ENCODE measurements around the gene FBH1. TPM values are rescaled to one million over a fixed set of nuclear protein-coding genes. Genes with fewer than 3 reads are reported as not detected.
"Not testable (repeated sequence)": the region's sequence is repeated elsewhere in the genome, so short reads cannot be mapped to it uniquely, and the experiment has no call there.

Gene FBH1
- total RNA-seq, 1 donor from 2014 or later, result 83.0 TPM

DNA sequence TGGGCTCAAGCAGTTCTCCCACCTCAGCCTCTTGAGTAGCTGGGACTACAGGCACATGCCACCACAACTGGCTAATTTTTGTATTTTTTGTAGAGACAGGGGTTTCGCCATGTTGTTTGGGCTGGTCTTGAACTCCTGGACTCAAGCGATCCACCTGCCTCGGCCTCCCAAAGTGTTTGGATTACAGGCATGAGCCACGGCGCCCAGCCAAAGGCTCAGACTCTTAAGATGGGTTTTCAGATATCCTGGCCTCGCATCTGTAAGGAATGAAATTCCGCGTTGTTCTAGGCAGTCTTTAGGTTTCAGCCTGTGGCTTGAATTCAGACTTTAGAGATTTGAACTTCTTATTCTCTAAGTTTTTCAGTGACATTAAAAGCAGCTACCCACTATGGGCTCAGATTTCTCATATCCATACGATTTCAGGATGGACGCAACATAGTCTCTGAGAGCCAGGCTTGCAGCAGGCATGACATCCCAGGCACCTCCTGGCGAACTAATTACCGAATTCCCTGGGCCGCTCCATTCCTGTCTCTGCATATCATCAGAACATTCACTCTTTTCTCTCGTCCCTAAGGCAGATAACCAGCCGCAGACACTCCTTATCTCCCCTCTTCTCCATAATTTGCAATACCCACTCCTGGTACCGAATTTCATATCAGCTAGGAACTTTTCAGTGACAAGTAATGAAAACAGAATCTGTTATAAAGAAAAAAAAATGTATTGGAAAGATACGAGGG is 57.6 kb downstream of the FBH1 start:
- ATAC-seq (ENCODE audit: poor library complexity) (no peak), DNase-seq (no peak)
- intact Hi-C loops (cut with DNase I), result no loop called here

DNA sequence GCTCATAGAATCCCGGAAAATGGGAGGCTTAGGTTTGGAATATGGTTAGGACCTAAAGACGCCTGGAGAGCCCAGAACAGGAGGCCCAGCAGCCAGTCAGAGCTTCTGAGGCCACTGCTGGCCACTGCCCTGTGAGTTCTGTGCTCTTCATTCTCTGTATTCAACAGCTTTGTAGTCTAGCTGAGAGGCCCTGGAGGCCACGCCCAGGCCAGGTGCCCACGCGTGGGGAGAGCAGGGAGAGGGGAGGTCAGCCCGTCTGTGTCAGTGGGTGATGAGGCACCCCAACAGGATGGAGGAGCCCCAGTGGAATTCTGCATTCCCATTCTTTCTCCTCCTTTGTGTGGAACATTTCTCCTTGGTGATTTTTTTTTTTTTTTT is 58.2 kb downstream of the FBH1 start:
- ATAC-seq (ENCODE audit: poor library complexity), result no peak
- DNase-seq, result no peak
- intact Hi-C loops (cut with DNase I), result no loop called here

DNA sequence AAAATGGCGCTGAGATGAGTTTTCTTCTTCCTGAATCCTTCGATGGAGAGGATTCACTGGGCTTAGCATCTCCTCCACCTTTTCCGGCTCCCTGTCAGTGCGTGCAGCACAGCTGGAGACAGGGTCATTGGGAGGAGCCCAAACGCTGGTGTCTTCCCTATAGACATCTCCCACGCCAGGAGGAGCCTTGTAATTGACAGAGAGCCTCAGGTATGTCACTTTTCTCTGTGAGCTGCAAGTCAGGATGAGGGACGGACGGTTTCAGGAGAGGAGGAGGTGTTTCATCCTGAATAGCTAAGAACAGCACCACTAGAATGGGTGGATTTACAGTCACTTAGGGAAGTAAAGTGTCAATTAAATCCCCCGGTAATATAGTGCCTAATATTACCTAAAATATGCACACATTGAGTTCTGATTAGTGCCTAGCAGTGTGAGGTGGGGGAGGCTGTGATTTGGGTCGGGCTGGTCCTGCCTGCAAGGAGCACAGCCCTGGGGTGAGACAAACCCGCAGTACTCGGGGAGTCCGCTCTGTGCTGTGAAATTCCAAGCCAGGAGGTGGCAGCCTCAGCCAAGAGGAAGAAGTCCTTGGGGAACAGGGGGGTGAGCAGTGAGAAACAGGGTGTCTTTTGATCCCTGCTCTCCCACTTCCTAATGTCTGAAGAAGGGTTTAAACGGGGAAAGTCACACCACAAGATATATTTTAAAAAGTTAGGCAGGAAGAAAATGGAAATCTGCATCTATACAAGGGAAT is 59.1 kb downstream of the FBH1 start:
- peak; percentile 72 for DNase-seq
- intact Hi-C loops (cut with DNase I), result no loop called here
- peak; percentile 62 for ATAC-seq (ENCODE audit: poor library complexity)

DNA sequence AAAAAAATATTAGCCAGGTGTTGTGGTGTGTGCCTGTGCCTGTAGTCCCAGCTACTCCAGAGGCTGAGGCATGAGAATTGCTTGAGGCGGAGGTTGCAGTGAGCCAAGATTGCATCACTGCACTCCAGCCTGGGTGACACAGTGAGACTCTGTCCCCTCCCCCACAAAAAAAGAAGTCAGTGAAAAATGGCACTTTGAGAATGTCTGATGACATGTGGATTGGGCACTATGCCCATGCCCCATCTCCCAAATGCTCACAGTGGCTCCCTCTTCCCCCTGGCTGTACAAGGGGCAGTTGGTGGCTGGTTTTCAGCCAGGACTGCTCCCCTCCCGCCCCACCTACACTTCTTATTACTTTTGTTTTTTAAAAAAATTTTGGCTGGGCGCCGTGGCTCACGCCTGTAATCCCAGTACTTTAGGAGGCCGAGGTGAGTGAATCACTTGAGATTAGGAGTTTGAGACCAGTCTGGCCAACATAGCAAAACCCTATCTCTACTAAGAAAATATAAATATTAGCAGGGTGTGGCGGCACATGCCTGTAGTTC is 61.2 kb downstream of the FBH1 start:
- ATAC-seq (ENCODE audit: poor library complexity) (peak; percentile 84), DNase-seq (peak; percentile 73)
- intact Hi-C loops (cut with DNase I), result no loop called here

DNA sequence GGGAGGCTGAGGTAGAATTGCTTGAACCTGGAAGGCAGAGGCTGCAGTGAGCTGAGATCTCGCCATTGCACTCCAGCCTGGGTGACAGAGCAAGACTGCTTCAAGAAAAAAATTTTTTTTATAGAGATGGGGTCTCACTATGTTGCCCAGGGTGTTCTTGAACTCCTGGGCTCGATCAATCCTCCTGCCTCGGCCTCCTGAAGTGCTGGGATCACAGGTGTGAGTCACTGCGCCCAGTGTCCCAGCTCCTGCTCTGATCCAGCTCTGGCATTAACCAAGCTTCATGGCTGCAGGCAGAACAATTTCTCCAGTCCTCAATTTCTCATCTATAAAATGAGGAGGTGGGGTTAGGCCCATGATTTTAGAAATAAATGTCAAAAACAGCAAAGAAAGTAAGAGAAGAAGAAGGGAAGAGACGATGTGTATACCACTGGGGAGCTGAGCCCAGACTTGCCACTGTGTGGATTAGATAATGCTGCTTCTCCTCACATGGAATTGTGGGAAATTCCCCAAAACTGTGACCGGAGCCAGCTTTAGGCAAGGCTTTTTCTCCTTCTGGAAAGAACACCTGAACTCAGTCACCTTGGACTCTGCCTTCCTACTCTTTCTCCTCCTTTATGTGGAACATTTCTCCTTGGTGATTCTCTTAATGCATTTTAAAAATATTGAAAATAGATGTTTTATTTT is 61.8 kb downstream of the FBH1 start:
- ATAC-seq (ENCODE audit: poor library complexity) (no peak), DNase-seq (no peak)
- intact Hi-C loops (cut with DNase I), result no loop called here

DNA sequence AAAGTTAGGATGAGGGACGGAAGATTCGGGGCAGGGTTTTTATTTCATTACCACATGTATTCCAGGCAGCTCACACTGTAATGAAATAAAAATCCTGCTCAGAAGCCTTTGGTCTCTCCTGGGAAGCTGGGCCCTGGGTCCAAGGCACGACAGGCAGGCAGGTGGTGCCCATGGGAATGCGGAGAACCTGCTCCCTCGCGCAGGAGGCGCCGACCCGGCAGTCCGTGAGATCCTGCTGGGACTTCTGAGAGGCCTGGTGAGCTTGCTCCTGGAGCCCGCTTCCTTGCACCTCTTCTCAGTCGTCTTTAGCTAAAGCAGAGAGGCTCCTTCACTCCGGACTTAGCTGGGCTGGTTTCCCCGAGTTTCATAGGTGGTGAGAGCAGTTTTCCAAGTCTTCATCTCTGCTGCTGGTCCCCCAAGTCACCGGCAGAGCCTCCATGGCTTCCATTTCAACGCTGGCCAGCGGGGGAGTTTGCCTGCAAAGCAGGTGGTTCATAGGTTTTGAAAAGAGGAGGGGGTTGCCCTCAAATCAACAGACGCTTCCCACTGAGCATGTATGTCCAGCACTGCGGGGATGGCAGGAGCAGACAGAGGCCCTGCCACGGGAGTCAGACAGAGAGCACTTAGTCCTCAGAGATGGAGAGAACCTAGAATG is 62.8 kb downstream of the FBH1 start:
- intact Hi-C loops (cut with DNase I), result no loop called here
- no peak for ATAC-seq (ENCODE audit: poor library complexity)
- DNase-seq, result no peak

DNA sequence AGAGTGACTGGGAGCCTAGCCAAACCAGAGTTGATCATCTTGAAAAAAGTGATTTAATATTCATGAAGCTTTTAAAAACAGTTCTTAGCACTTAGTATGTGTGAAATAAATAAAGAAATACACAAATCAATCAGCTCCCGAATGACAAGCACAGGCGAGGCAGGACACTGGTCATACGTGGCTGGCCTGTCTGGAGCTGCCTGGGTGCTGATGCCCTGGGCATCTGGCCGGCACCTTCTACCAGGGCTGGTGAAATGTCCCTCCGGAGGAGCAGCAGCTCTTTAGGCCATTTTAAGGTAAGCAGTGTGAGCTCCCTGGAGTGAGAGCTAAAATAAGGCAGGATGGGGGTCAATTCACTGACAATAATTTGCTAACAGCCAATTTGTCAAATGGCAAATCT is 63.6 kb downstream of the FBH1 start:
- ATAC-seq (ENCODE audit: poor library complexity) (no peak), DNase-seq (no peak)
- intact Hi-C loops (cut with DNase I), result no loop called here

DNA sequence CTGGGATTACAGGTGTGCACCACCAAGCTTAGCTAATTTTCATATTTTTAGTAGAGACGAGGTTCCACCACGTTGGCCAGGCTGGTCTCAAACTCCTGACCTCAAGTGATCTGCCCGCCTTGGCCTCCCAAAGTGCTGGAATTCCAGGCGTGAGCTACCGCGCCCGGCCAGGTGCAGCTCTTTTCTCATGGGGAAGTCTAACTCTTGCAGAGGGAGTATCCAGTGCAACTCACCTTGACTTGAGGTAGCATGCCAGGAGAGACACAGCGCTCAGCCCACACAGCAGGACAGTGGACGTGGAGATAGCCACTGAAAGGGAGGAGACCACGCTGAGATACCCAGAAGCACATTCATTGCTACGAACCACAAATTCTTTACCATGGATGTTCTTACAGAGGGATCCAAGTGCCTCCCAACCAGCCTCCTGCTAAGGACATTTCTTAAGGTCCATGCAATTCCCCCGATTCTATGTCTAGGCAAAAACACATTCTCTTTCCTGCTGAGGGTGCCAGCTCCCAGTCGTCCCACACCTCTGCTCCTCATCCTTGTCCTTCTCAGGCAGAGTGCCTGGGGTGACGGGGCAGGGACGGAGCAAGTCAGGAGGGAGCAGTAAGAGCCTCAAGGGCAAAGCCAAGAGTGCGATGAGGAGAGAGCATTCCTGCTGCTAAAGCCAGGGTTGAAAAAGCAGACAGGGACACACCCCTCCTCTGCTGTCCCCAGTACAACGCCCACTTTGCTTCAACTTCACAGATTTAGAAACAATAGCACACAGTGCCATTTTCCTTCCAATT is 66.3 kb downstream of the FBH1 start:
- ATAC-seq (ENCODE audit: poor library complexity), result no peak
- peak; percentile 13 for DNase-seq
- intact Hi-C loops (cut with DNase I), result no loop called here

DNA sequence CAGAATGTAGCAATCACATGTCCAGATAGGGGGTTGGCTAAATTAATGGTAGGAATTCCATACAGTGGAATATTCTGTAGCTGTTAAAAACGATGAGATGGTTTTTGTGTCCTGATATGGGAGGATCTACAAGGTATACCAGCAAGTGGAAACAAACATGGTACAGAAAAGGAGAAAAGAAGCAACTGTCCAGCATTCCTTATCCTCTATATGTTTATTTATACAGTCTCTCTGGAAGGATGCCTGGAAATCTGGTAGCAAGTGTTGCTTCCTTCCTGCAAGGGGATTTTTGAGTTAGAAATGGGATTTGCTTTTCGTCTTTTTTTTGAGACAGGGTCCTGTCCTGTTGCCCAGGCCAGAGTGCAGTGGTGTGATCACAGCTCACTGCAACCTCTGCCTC is 68.0 kb downstream of the FBH1 start:
- ATAC-seq (ENCODE audit: poor library complexity) (no peak), DNase-seq (no peak)
- intact Hi-C loops (cut with DNase I), result no loop called here

DNA sequence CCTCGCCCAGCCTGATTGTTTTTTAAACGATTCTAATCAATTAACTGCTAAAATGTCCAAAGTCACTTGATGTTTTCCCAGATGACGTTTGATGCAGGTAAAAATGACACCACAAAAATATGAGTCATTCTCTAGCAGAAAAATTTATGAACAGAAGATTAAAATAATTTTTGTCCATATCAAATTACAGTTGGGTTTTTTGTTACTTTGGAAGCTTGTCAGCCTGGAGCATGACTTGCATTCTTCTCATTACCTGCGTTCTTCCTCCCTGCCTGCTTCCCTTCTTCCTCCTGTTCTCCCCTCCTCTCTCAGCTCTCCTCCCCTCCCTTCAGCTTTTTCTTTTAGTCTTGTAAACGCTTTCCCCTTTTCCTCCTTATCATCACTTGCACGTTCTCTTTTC is 68.6 kb downstream of the FBH1 start:
- ATAC-seq (ENCODE audit: poor library complexity) (no peak), DNase-seq (no peak)
- intact Hi-C loops (cut with DNase I), result no loop called here

DNA sequence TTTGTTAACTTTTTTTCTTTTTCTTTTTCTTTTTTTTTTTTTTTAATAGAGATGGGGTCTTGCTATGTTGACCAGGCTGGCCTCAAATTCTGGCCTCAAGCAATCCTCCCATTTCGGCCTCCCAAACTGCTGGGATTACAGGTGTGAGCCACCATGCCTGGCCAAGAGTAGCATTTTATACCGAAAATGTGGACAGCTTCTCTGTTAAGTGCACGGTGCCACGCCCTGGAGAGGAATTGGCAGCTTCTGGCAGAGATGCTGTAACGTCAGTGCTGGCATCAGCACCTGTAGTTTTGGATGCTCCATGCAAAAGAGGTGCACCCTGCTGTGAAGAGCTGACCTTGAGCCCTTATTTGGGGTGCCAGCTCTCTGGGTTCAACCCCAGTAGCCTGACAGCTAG is 69.1 kb downstream of the FBH1 start:
- ATAC-seq (ENCODE audit: poor library complexity), result no peak
- intact Hi-C loops (cut with DNase I), result no loop called here
- DNase-seq, result no peak

DNA sequence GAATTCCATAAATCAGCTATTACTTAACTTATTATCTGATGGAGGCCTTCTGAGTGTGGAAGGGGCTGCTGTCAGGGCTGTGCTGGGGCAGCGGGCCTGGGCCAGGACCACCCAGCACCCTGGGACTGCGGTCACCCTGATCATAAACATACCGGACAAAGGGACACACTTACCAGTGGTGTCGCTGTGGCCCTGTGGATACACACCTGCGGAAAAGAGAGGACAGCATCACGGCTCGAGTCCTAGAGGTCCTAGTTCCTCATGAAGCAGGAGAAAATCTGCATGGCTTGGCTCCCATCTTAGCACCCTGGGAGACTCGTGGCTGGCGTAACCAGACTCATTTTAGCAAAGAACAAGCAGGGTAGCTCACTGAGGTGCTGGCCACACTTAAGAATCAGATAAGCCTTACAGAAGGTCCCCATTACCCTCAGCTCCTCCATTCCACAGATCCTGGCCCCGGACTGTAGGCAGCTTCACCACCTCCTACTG is 69.6 kb downstream of the FBH1 start:
- ATAC-seq (ENCODE audit: poor library complexity) (no peak), DNase-seq (no peak)
- intact Hi-C loops (cut with DNase I), result no loop called here

DNA sequence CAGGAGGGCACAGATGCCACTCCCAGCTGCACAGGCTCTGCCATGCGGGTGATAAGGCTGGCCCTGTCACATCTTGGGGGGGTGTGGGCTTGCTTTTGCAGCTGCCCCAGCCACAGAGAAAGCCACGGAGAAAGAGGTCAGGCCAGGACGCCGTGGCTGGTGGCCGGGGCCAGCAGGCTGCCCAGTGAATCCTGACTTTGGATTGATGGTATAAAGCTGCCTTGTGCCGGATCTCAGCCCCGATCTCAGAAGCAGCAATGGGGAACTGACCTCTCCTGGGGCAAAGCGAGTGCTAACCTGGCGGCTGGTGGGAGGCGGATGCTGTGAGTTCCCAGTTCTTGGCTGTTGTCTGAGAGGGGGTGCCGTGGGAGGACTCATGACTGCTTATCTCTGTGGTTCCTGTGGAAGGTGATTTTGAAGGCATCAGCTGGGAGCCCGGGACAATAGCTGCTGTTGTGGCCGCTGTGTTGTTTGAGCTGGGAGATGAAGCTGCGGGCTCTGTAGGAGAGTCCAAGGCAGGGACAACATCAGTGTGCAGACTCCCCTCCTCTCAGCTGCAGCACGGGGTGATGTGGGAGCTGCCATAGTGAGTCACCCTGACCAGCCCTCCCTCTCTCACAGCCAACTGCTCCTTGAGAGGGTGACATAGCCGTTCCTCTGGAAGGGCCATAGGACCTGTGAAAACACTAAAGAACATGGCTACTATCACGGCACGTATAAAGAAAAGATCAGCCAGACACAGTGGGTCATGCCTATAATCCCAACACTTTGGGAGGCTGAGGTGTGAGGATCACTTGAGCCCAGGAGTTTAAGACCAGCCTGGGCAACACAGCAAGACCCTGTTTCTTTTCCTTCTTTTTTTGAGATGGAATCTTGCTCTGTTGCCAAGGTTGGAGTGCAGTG is 70.3 kb downstream of the FBH1 start:
- DNase-seq (peak; percentile 29), ATAC-seq (ENCODE audit: poor library complexity) (no peak)
- intact Hi-C loops (cut with DNase I), result no loop called here

DNA sequence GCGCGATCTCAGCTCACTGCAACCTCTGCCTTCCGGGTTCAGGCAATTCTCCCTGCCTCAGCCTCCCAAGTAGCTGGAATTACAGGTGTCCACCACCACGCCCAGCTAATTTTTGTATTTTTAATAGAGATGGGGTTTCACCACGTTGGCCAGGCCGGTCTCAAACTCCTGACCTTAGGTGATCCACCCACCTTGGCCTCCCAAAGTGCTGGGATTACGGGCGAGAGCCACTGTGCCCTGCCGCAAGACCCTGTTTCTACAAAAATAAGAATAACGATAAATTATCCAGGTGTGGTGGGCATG is 70.9 kb downstream of the FBH1 start:
- intact Hi-C loops (cut with DNase I), result not testable (repeated sequence)
- DNase-seq, result peak; percentile 6

DNA sequence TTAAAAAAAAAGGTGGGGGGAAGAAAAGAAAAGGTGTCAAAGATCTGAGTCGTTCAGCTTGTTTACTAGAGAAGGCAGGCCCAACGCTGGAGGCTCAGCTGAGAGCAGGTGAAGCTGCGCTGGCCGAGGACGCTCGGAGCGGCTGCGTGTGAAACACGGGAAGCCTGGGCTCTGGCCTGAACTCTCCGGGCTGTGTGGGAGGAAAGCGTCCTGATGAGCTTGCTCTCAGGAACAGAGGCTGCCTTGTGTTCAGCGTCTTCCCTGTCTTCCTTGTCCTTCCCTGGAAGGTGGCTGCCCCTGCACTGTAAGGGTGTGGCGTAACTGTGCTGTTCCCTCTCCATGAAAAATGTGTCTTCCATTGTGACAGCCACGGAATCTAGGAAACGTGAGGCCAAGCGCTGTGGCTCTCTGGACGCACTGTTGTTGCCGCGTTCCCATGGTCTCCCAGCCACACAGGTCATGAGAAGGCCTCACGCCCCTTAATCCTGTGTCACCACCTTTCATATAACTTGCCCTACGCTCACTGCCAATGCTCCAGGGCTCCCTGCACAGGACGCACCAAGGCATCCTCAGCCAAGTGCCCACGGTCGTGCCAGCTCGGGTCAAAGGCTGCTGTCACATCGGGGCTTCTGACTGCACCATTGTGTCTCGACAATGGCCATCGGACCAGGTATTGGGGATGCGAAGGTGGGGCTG is 71.5 kb downstream of the FBH1 start:
- ATAC-seq (ENCODE audit: poor library complexity) (no peak), DNase-seq (peak; percentile 22)
- intact Hi-C loops (cut with DNase I), result no loop called here

More for the DNA sequence above, 70.9 kb downstream of the FBH1 start:
- not testable (repeated sequence) for ATAC-seq (ENCODE audit: poor library complexity)

DNA sequence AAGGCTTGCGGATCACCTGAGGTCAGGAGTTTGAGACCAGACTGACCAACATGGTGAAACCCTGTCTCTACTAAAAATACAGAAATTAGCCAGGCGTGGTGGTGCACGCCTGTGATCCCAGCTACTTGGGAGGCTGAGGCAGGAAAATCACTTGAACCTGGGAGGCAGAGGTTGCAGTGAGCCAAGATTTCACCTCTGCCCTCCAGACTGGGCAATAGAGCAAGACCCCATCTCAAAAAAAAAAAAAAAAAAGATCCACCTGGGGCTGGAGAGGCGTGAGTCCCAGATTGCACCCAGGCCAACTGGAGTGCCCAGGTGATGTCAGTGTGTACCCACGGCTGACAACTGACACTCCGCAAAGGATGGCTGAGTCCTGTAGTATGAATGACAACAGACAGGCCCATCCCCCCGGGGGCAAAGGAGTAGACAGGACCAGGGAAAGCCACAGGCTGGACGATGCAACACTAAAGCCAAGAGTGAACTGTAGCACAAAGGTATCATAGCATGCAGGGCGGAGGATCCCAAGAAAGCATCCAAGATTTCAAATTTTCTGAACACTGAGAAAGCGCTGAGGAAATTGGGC is 72.4 kb downstream of the FBH1 start:
- ATAC-seq (ENCODE audit: poor library complexity); intact Hi-C loops (cut with DNase I); DNase-seq: not testable (repeated sequence)

Measured in Right ventricle myocardium superior (tissue), 1 donor.